ENCODE measurements around the gene ANGEL2.
"Not testable (repeated sequence)": the region's sequence is repeated elsewhere in the genome, so short reads cannot be mapped to it uniquely, and the experiment has no call there.

DNA sequence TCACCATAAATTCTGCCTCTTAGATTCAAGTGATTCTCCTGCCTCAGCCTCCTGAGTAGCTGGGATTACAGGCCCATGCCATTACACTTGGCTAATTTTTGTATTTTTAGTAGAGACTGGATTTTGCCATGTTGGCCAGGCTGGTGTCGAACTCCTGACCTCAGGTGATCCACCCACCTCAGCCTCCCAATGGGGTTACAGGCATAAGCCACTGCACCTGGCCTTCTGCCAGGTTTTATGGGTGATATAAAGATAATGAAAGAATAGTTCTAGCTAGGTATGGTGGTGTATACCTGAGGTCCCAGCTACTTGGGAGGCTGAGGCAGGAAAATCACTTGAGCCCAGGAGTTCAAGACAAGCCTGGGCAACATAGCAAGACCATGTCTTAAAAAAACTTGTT is 50.7 kb downstream of the ANGEL2 start:
- TF ChIP-seq POLR2A, TAF1, POLR2AphosphoS5, SPI1 (IDR thresholded peaks at IDR 0.05; ENCODE audit: low read depth, low read length): not testable (repeated sequence)

All from GM12891 (cell line).